Measurements from ENCODE around the gene KRTAP27-1. TPM values are rescaled to one million over a fixed set of nuclear protein-coding genes. Genes with fewer than 3 reads are reported as not detected.

The KRTAP27-1 gene, protein sequence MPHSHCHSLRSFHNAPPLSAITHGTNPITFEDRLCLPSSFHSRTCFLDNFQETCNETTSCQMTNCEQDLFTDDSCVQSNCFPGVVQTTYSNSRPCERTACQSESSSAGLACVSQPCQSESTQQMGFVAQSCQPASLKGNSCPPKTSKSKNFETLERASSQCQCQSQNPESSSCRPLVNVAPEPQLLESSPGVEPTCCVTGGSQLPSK
- total RNA-seq, result not detected
- polyA plus RNA-seq, result not detected

- 96% methylated on average over 6 of the region's 6 CpGs for WGBS
- Histone ChIP-seq H3K36me3 (ENCODE audit: insufficient read depth) (no peaks in the 10 kb centered on the region), H3K27ac (ENCODE audit: low read depth) (no peak within 1 kb of the TSS), H3K4me1 (ENCODE audit: insufficient read depth) (no peaks in the 10 kb centered on the region), H3K4me3 (ENCODE audit: low read depth, low read length) (no peak within 1 kb of the TSS)
- DNase-seq (ENCODE audit: extremely low spot score), result no peak
Observed at GRCh38 chr21:30337276-30337744, at the start of gene KRTAP27-1. Gene KRTAP27-1, minus strand, starts transcription at chr21:30337694. Its CDS starts 26 bp downstream, at chr21:30337668.

DNA sequence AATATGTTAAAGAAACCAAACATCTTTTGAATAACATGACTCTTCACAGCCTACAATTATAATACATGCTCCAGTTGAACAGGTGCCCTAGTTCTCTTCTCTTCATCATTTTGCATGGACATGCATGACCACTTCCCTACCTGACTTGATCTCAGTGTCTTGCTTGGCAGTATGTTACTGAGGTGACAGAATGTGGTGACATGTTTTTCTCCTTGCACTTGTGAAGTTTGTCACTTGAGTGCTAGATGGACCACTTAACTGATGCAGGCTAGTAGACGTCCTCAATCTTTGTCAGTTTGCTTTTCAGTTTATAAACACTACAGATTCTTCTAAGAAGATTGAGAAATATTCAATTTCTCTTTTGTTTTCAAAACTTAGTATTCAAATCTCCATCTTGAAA, 44.7 kb upstream of the KRTAP27-1 start:
- Histone ChIP-seq H3K4me3 (ENCODE audit: low read depth, low read length) (no peak overlapping the region), H3K27ac (ENCODE audit: low read depth) (no peak overlapping the region), H3K4me1 (ENCODE audit: insufficient read depth) (no peaks in the 10 kb centered on the region), H3K36me3 (ENCODE audit: insufficient read depth) (no peaks in the 10 kb centered on the region)
- no peak for DNase-seq (ENCODE audit: extremely low spot score)
- 42% methylated on average over 1 of the region's 1 CpG for WGBS

DNA sequence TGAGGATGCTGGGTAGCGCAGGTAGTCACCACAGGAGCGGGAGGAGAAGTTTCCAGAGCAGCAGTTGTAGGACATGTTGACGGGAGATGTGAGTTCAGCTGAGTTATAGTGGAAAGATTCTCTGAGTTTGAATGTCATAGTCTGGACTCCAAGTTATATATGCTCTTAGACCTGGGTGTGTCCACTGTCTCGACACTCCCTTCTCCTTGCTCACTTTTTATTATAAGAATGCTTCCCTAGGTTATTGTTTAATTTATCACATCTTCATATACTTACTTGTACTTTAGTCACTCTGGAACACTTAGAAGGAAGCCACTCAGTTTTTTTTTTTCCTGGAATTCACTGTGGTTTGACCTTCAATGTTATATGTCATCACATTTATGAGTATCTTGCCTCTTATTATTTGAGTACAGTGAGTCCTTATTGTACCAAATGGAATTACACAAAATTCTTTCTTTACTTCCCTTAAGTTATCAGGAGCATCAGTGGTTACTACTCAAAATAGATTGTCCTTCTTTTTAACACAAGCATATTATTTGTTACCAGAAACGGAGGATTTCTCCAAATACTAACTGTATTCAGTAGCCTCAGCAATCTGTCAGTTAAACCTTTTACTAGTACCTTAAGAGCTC, 34.8 kb upstream of the KRTAP27-1 start, which contains the start of gene KRTAP13-2:
TSS of gene KRTAP13-2 (minus strand) at position 133 of the 632 bp plus-strand sequence. CDS start at position 75, 58 bp downstream.
- 87% methylated on average over 5 of the region's 5 CpGs for WGBS
- DNase-seq (ENCODE audit: extremely low spot score), result no peak
- Histone ChIP-seq H3K27ac (ENCODE audit: low read depth) (no peak within 1 kb of the TSS), H3K36me3 (ENCODE audit: insufficient read depth) (no peaks in the 10 kb centered on the region), H3K4me1 (ENCODE audit: insufficient read depth) (no peaks in the 10 kb centered on the region), H3K4me3 (ENCODE audit: low read depth, low read length) (no peak within 1 kb of the TSS)

DNA sequence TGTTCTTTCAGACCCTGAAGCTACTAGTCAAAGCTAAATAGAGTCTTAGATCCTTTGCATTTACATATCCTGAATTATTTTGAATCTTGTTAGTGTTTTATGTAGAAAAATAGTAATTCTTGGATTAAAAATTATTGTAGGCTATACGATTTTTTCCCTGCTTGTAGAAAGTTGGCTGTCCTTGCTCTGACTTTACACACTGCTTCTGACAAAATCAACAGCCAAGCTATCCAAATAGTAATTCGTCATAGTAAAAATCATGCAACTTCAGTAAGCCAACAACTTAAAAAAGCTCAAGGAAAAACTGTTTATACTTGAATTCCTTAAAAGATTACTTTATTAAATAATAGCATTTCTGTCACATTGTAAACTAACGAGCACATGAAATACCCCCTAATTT, 18.4 kb upstream of the KRTAP27-1 start:
- no peak for DNase-seq (ENCODE audit: extremely low spot score)
- H3K27ac ChIP-seq (ENCODE audit: low read depth), result no peak overlapping the region
- H3K4me1 ChIP-seq (ENCODE audit: insufficient read depth), result no peaks in the 10 kb centered on the region
- no peak overlapping the region for H3K4me3 ChIP-seq (ENCODE audit: low read depth, low read length)
- 28% methylated on average over 3 of the region's 3 CpGs for WGBS
- no peaks in the 10 kb centered on the region for H3K36me3 ChIP-seq (ENCODE audit: insufficient read depth)

- no peak for DNase-seq (ENCODE audit: extremely low spot score)
- Histone ChIP-seq H3K36me3 (ENCODE audit: insufficient read depth) (no peaks in the 10 kb centered on the region), H3K27ac (ENCODE audit: low read depth) (no peak overlapping the region), H3K4me1 (ENCODE audit: insufficient read depth) (no peaks in the 10 kb centered on the region), H3K4me3 (ENCODE audit: low read depth, low read length) (no peak overlapping the region)
- WGBS, result 73% methylated on average over 1 of the region's 1 CpG
Observed at GRCh38 chr21:30354308-30355005, 17.0 kb upstream of the KRTAP27-1 start.

- no peak overlapping the region for H3K27ac ChIP-seq (ENCODE audit: low read depth)
- DNase-seq (ENCODE audit: extremely low spot score), result no peak
- H3K36me3 ChIP-seq (ENCODE audit: insufficient read depth), result no peaks in the 10 kb centered on the region
- no peaks in the 10 kb centered on the region for H3K4me1 ChIP-seq (ENCODE audit: insufficient read depth)
- no peak overlapping the region for H3K4me3 ChIP-seq (ENCODE audit: low read depth, low read length)
- WGBS, result 97% methylated on average over 1 of the region's 1 CpG
Observed at GRCh38 chr21:30351534-30351933, 14.0 kb upstream of the KRTAP27-1 start.

GRCh38 chr21:30349572-30349971, 12.1 kb upstream of the KRTAP27-1 start:
- 49% methylated on average over 3 of the region's 3 CpGs for WGBS

DNA sequence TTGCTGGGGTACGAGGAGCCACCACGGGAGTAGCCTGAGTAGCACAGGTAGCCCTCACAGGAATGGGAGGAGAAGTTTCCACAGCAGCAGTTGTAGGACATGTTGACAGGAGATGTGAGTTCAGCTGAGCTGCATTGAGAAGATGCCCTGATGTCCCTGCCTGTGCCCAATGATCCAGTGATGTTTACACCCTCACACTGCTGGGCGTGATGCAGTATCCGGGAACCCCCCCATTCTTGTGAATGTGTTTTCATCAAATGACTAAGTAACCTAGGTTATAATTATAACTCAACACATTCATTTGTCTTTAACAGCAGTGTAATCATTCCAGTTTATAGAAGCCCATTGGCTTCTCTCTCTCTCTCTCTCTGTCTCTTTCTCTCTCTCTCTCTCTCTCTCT, 11.0 kb upstream of the KRTAP27-1 start, which contains the start of gene KRTAP23-1:
TSS of gene KRTAP23-1 (minus strand) at position 101 of the 400 bp plus-strand sequence. CDS start at position 101, 0 bp downstream.
- H3K4me3 ChIP-seq (ENCODE audit: low read depth, low read length), result no peak within 1 kb of the TSS
- no peak for DNase-seq (ENCODE audit: extremely low spot score)
- WGBS, result 90% methylated on average over 4 of the region's 4 CpGs
- no peaks in the 10 kb centered on the region for H3K4me1 ChIP-seq (ENCODE audit: insufficient read depth)
- H3K36me3 ChIP-seq (ENCODE audit: insufficient read depth), result no peaks in the 10 kb centered on the region
- H3K27ac ChIP-seq (ENCODE audit: low read depth), result no peak within 1 kb of the TSS

More at GRCh38 chr21:30349572-30349971, 12.1 kb upstream of the KRTAP27-1 start:
- H3K36me3 ChIP-seq (ENCODE audit: insufficient read depth), result no peaks in the 10 kb centered on the region
- no peak overlapping the region for H3K4me3 ChIP-seq (ENCODE audit: low read depth, low read length)
- no peak overlapping the region for H3K27ac ChIP-seq (ENCODE audit: low read depth)
- H3K4me1 ChIP-seq (ENCODE audit: insufficient read depth), result no peaks in the 10 kb centered on the region
- no peak for DNase-seq (ENCODE audit: extremely low spot score)

- 83% methylated on average over 2 of the region's 2 CpGs for WGBS
Observed at GRCh38 chr21:30345014-30345413, 7.5 kb upstream of the KRTAP27-1 start.

GRCh38 chr21:30340714-30341573, 3.5 kb upstream of the KRTAP27-1 start:
- Histone ChIP-seq H3K4me3 (ENCODE audit: low read depth, low read length) (no peak overlapping the region), H3K27ac (ENCODE audit: low read depth) (no peak overlapping the region), H3K36me3 (ENCODE audit: insufficient read depth) (no peaks in the 10 kb centered on the region), H3K4me1 (ENCODE audit: insufficient read depth) (no peaks in the 10 kb centered on the region)
- no peak for DNase-seq (ENCODE audit: extremely low spot score)
- 89% methylated on average over 2 of the region's 2 CpGs for WGBS

More at GRCh38 chr21:30345014-30345413, 7.5 kb upstream of the KRTAP27-1 start:
- Histone ChIP-seq H3K36me3 (ENCODE audit: insufficient read depth) (no peaks in the 10 kb centered on the region), H3K4me3 (ENCODE audit: low read depth, low read length) (no peak overlapping the region), H3K4me1 (ENCODE audit: insufficient read depth) (no peaks in the 10 kb centered on the region), H3K27ac (ENCODE audit: low read depth) (no peak overlapping the region)
- DNase-seq (ENCODE audit: extremely low spot score), result no peak

- H3K4me1 ChIP-seq (ENCODE audit: insufficient read depth), result no peaks in the 10 kb centered on the region
- no peak overlapping the region for H3K27ac ChIP-seq (ENCODE audit: low read depth)
- DNase-seq (ENCODE audit: extremely low spot score), result no peak
- no peak overlapping the region for H3K4me3 ChIP-seq (ENCODE audit: low read depth, low read length)
- no peaks in the 10 kb centered on the region for H3K36me3 ChIP-seq (ENCODE audit: insufficient read depth)
- WGBS, result 75% methylated on average over 4 of the region's 4 CpGs
Observed at GRCh38 chr21:30338717-30339116, 1.2 kb upstream of the KRTAP27-1 start.

DNA sequence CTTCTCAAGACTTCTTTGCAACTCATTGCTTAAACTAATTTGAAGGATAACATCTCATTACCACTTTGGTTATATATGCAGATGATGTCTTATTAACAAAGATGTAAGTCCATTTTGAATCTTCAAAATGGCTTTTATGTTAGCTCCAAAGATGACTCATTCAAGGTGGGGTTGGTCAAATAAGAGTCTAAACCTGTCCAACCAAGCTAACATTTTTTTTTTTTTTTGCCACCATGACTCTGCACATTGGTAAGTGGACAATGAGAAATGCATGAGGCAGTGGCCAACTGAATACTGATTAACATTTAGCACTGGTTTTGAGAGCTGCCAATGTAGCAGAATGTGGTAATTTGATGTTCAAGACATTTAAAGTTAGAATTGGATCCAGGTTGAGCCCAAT, 278 bp upstream of the KRTAP27-1 start:
- Histone ChIP-seq H3K4me1 (ENCODE audit: insufficient read depth) (no peaks in the 10 kb centered on the region), H3K36me3 (ENCODE audit: insufficient read depth) (no peaks in the 10 kb centered on the region), H3K27ac (ENCODE audit: low read depth) (no peak overlapping the region), H3K4me3 (ENCODE audit: low read depth, low read length) (no peak overlapping the region)
- DNase-seq (ENCODE audit: extremely low spot score), result no peak

DNA sequence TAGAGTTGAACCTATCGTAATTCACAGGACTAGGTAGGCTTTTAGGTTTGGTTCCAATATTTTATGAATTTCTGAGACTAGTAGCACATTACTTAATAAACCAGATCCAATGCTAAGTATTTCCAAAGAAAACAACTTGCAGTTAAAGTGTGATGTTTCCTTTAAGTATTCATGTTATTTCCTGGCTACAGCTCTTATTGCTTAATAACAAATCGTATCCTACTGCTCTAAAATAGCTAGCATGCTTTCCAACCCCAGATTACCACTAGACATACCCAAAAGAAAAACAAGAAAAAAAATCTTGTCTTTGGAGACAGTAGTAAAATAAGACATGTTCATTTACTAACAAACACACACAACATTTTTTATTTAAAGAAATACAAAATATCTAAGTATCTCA, 898 bp downstream of the KRTAP27-1 start:
- Histone ChIP-seq H3K27ac (ENCODE audit: low read depth) (no peak overlapping the region), H3K36me3 (ENCODE audit: insufficient read depth) (no peaks in the 10 kb centered on the region), H3K4me1 (ENCODE audit: insufficient read depth) (no peaks in the 10 kb centered on the region), H3K4me3 (ENCODE audit: low read depth, low read length) (no peak overlapping the region)
- DNase-seq (ENCODE audit: extremely low spot score), result no peak
- 55% methylated on average over 2 of the region's 2 CpGs for WGBS

Data from urinary bladder (tissue), 4 donors.